Heart right ventricle (tissue), 16 donors: ENCODE results near the gene P2RX3. TPM values are rescaled to one million over a fixed set of nuclear protein-coding genes. Genes with fewer than 3 reads are reported as not detected.
A peak's percentile ranks its signal among the peaks of the same experiment; 100 is the strongest.
"Not testable (repeated sequence)": the region's sequence is repeated elsewhere in the genome, so short reads cannot be mapped to it uniquely, and the experiment has no call there.

Experiments used
- ATAC-seq, 8 donors: fragments of 200-7000 bp; cut with Tn5 transposase; one replicate each; pipeline ENCODE4 v1.9.1; 2020; ENCODE audit warnings: mild to moderate bottlenecking in 8 of 8, moderate library complexity in 8 of 8, moderate number of reproducible peaks in 1 of 8
- DNase-seq, 2 donors: peaks; one replicate each; pipeline ENCODE4 v3.0.0-alpha.2; 2020
- H3K27ac ChIP-seq, 10 donors: fragments of 200-600 bp; sonication (generic) in 2 of 10; one replicate each; pipeline versions ENCODE4 v1.5.0 to v1.8.0; 2020 to 2022; ENCODE audit warnings: mild to moderate bottlenecking in 3 of 10
- H3K27me3 ChIP-seq, 7 donors: fragments of 200-600 bp; one replicate each; pipeline ENCODE4 v1.8.0; 2021 to 2022; ENCODE audit warnings: mild to moderate bottlenecking in 2 of 7
- H3K36me3 ChIP-seq, 9 donors: fragments of 200-600 bp; sonication (generic) in 1 of 9; one replicate each; pipeline versions ENCODE4 v1.5.0 to v1.8.0; 2020 to 2022; ENCODE audit warnings: mild to moderate bottlenecking in 2 of 9
- H3K4me1 ChIP-seq, 9 donors: fragments of 200-600 bp; sonication (generic) in 1 of 9; one replicate each; pipeline versions ENCODE4 v1.5.0 to v1.8.0; 2020 to 2022; ENCODE audit warnings: mild to moderate bottlenecking in 4 of 9
- H3K4me3 ChIP-seq, 10 donors: fragments of 200-600 bp; sonication (generic) in 2 of 10; one replicate each; pipeline versions ENCODE4 v1.5.0 to v1.8.0; 2020 to 2022; ENCODE audit warnings: mild to moderate bottlenecking in 7 of 10, moderate library complexity in 2 of 10
- H3K9me3 ChIP-seq, 11 donors: fragments of 200-600 bp in 10 of 11; sonication (generic) in 2 of 11; one replicate each; pipeline versions ENCODE4 v1.5.0 to v1.8.0; 2013 to 2022; ENCODE audit warnings: mild to moderate bottlenecking in 2 of 11, control low read depth in 1 of 11, moderate library complexity in 1 of 11
- CTCF ChIP-seq, 9 donors: fragments of 200-600 bp; sonication (generic) in 2 of 9; IDR thresholded peaks; one replicate each; pipeline versions ENCODE4 v1.5.0 to v1.8.0; 2021 to 2022; ENCODE audit warnings: antibody characterized with exemption in 9 of 9, mild to moderate bottlenecking in 5 of 9, moderate library complexity in 1 of 9
- WGBS, 2 donors: extraction: QIAGEN DNeasy Blood & Tissue Kit; methylation state at CpG; one replicate each; pipeline ENCODE4 v1.1.7; 2013; ENCODE audit warnings: inconsistent platforms in 1 of 2; 5-methylcytosine and 5-hydroxymethylcytosine counted together
- intact Hi-C, 10 donors: fragments of 100-400 bp; cut with DNase I; formaldehyde crosslinking; loops; one replicate each; pipeline versions ENCODE4 v1.11.1 to v1.14.2; 2022
- polyA plus RNA-seq, 2 donors: library from polyadenylated mRNA; stranded (reverse); fragments of 200-250 nt; gene quantifications; one replicate each; pipeline ENCODE4 v1.2.3, GENCODE V29; 2013
- total RNA-seq, 10 donors: library from RNA; stranded (reverse); fragmentation: NEBNext Ultra II Directional in 3 of 10; extraction: Animal tissue kit (Norgen Biotek cat#: 25700) in 3 of 10; gene quantifications; one replicate each; pipeline versions ENCODE4 v1.2.1 to v1.2.4, GENCODE V29; 2021 to 2023
- donor health status: Arrhythmogenic right ventricular cardiomyopathy.
- donor health status: ischemic (EF 13 %, LVEDD 7.1; RV severe dilation, severe dysfunction).
- donor health status: healthy with polysubstance abuse.
- donor health status: DM: no; HTN: yes; CAD: no.
- donor health status: DM: no; HTN: no; CAD: no.
- donor health status: ischemic (EF 25% LVEDD 6.9; RV normal size, moderate dysfunction).
- donor health status: ischemic (EF 25% LVEDD 5.7; RV mildly dilated, moderate dysfunction).
- donor health status: healthy.
- donor health status: DM: yes; HTN: yes; CAD: no.
- donor health status: Ischemic cardiomyopathy.
- donor health status: ischemic (EF 35%, LVEDD 5.7; RV mildly dilated, moderate dysfunction).
- donor health status: nonischemic (EF 11% LVEDD 7.7; RV severe dilation, severe dysfunction).
- donor health status: DM: yes; HTN: yes; CAD: no.
- donor health status: PGD.
- donor health status: ischemic (EF 29% LVEDD 5.4; RV normal size, mild dysfunction).
- donor health status: nonischemic (EF 23%, LVEDD 6.1; RV moderate dilation, normal function).

P2RX3 gene
- total and polyA plus RNA-seq, 12 donors = 0.32 to 5.1 (median 1.4) TPM

DNA sequence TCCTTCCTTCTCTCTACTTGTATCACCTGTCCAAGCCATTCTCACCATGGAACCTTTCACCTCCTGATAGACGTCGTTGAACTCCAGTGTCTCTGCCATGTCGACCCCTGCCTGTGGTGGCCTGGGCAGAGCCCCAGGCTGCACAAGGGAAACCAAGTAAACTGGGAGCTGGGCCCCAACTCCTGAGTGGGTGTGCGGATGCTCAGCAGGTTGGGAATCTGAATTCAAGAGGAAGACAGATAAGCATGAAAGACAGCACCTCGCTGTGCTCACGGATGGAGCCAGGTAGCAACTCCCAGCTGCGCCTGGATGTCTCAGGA, 3.2 kb upstream of the P2RX3 start:
- peak overlapping the region; percentile 15 to 93 (median 90) for H3K27ac ChIP-seq
- peak overlapping the region; percentile 60 to 97 (median 84) for H3K4me3 ChIP-seq
- peaks cover 6 to 24% (median 16%) of the 10 kb centered on the region in 9 donors for H3K4me1 ChIP-seq
- H3K9me3 ChIP-seq = no peaks in the 10 kb centered on the region
- peaks cover 0 to 46% (median 29%) of the 10 kb centered on the region in 9 donors for H3K36me3 ChIP-seq
- H3K27me3 ChIP-seq = peaks cover 0 to 7% (median 0%) of the 10 kb centered on the region in 7 donors
- intact Hi-C loops = no loop called here
- no peak for DNase-seq
- 6 to 9% methylated on average over 7 of the region's 7 CpGs for WGBS, 2 donors
- peak in 1 of 8 donors; percentile 4 for ATAC-seq
- no peak for TF ChIP-seq CTCF (IDR thresholded peaks at IDR 0.05)

GRCh38 chr11:57335343-57336110, 2.6 kb upstream of the P2RX3 start, which contains the start of gene SSRP1:
Gene SSRP1, minus strand, starts transcription at chr11:57335892. Its CDS starts 771 bp downstream, at chr11:57335121.
- ATAC-seq (peak; percentile 97 to 99 (median 98)), DNase-seq (peak; percentile 89 to 91)
- Histone ChIP-seq H3K27ac (peak within 1 kb of the TSS; percentile 15 to 93 (median 90)), H3K4me1 (peaks cover 6 to 24% (median 16%) of the 10 kb centered on the region in 9 donors), H3K9me3 (no peaks in the 10 kb centered on the region), H3K27me3 (peaks cover 0 to 7% (median 0%) of the 10 kb centered on the region in 7 donors), H3K4me3 (peak within 1 kb of the TSS; percentile 60 to 97 (median 84)), H3K36me3 (peaks cover 0 to 41% (median 24%) of the 10 kb centered on the region in 9 donors)
- WGBS, 2 donors = 0 to 1% methylated on average over 67 to 69 of the region's 69 CpGs
- TF ChIP-seq CTCF (IDR thresholded peaks at IDR 0.05) = peak in 1 of 9 donors; percentile 18
- intact Hi-C loops = no loop called here

DNA sequence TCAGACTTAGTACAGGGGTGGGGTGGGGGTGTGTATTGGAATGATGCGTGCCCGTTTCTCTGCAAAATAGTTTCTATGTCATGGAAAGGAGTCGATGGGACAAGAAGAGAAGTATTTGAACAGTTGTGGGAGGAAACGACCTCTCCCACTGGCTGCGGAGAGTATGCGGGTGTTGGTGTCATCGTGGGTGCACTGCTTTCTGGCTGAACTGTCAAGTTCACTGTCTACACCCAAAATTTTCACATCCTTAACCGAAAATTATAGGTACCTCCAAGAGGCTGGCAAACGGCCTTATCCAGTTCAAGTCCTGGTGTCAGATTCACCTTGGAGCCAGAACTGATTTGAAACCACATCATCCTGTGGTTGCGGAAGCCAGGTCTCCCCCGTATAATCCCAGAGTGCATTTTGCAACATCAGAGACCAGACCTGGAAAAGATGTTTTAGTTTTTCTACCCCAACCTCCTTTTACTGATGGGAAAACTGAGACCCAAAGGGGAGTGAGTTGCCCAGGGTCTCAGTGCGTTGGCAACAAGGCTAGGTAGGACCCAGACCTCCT, 2.0 kb upstream of the P2RX3 start:
- peak overlapping the region in 9 of 10 donors; percentile 60 to 89 (median 82) for H3K4me3 ChIP-seq
- DNase-seq = no peak
- TF ChIP-seq CTCF (IDR thresholded peaks at IDR 0.05) = no peak
- H3K27me3 ChIP-seq = peaks cover 0 to 7% (median 0%) of the 10 kb centered on the region in 7 donors
- intact Hi-C loops = no loop called here
- peak overlapping the region; percentile 15 to 93 (median 90) for H3K27ac ChIP-seq
- H3K4me1 ChIP-seq = peaks cover 6 to 24% (median 16%) of the 10 kb centered on the region in 9 donors
- H3K9me3 ChIP-seq = no peaks in the 10 kb centered on the region
- ATAC-seq = peak in 1 of 8 donors; percentile 8
- peaks cover 0 to 34% (median 17%) of the 10 kb centered on the region in 9 donors for H3K36me3 ChIP-seq
- WGBS, 2 donors = 32 to 42% methylated on average over 12 of the region's 12 CpGs

- Histone ChIP-seq H3K36me3 (peaks cover 0 to 27% (median 10%) of the 10 kb centered on the region in 9 donors), H3K27ac (peak overlapping the region in 1 of 10 donors; percentile 90), H3K4me1 (peaks cover 6 to 24% (median 16%) of the 10 kb centered on the region in 9 donors)
- 95 to 96% methylated on average over 6 of the region's 6 CpGs for WGBS, 2 donors
- H3K4me3 ChIP-seq, intact Hi-C loops, ATAC-seq, H3K9me3 ChIP-seq, H3K27me3 ChIP-seq, DNase-seq: not testable (repeated sequence)
Measured at GRCh38 chr11:57336856-57337255, 1.3 kb upstream of the P2RX3 start.
